Activated CD8-positive, alpha-beta T cell treated with anti-CD3 and anti-CD28 coated beads for 36 hours (primary cell): ENCODE data around the gene GPSM3. TPM values are rescaled to one million over a fixed set of nuclear protein-coding genes. Genes with fewer than 3 reads are reported as not detected.

Source experiments
- ATAC-seq: fragments of 200-7000 bp; cut with Tn5 transposase; one replicate; pipeline ENCODE4 v1.10.0; 2021; ENCODE audit warnings: mild to moderate bottlenecking, moderate library complexity
- CTCF ChIA-PET: fragments of 350-600 bp; sonication (Branson Sonifier 250); formaldehyde crosslinking; loops from one replicate; lab custom pipeline; 2021; ENCODE audit warnings: antibody characterized with exemption; lab: Charles Lee
- POLR2A ChIA-PET: fragments of 350-600 bp; sonication (Branson Sonifier 250); formaldehyde crosslinking; loops from one replicate; lab custom pipeline; 2021; ENCODE audit warnings: antibody characterized with exemption; lab: Charles Lee
- DNase-seq: peaks from one replicate; pipeline ENCODE4 v3.0.0-alpha.2; 2020
- H3K27ac Mint-ChIP-seq: one replicate; pipeline ENCODE4 v1.8.0; 2021; ENCODE audit warnings: mild to moderate bottlenecking, mixed read lengths
- H3K27me3 Mint-ChIP-seq: one replicate; pipeline ENCODE4 v1.8.0; 2021; ENCODE audit warnings: mixed read lengths
- H3K36me3 Mint-ChIP-seq: one replicate; pipeline ENCODE4 v1.8.0; 2021; ENCODE audit warnings: low read depth, mixed read lengths
- H3K4me1 Mint-ChIP-seq: one replicate; pipeline ENCODE4 v1.8.0; 2021; ENCODE audit warnings: low read depth, mixed read lengths
- H3K4me3 Mint-ChIP-seq: one replicate; pipeline ENCODE4 v1.8.0; 2021; ENCODE audit warnings: mild to moderate bottlenecking, moderate library complexity, mixed read lengths
- H3K9me3 Mint-ChIP-seq: one replicate; pipeline ENCODE4 v1.8.0; 2021; ENCODE audit warnings: mixed read lengths
- CTCF ChIP-seq: fragments of 200-600 bp; IDR thresholded peaks from one replicate; pipeline ENCODE4 v1.8.0; 2022; ENCODE audit warnings: antibody characterized with exemption, mild to moderate bottlenecking
- intact Hi-C: fragments of 100-400 bp; cut with micrococcal nuclease; formaldehyde crosslinking; loops from one replicate; pipeline ENCODE4 v1.10.0; 2022
- total RNA-seq, 2 experiments: library from RNA; stranded (reverse); gene quantifications; one replicate each; pipeline ENCODE4 v1.2.3, GENCODE V29; 2021

GPSM3 gene
- total RNA-seq, 2 experiments from 2014 or later = 67.8 to 68.7 TPM

DNA sequence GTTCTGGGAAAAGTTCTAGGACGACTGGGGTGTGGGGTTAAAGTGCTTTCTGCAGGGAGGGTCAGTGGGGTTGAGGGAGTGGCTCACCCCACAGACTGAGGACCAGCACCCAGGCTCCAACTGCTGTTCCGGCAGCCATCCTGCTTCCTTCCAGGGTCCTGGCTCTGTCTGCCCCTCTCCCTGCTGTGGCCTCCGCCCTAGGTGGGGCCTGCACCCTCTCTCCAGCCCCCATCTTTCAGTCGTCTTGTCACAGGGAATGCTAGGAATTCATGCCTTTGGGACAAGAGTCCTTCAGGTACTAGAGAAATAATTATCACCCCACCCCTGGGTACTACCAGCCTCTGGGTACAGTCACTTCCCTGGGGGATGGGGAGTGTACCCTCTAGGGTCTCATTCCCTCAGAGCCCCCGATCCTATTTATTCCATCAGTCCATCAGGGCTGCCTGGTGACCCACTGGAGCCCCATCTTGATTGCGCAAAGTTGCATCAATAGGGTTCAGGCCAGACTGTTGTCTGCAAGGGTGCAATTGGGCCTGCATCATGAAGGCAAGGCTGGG is 8.3 kb downstream of the GPSM3 start, which contains the start of gene AGER:
Gene AGER (minus strand): TSS at position 170 of the 557 bp plus-strand sequence. CDS start 31 bp downstream, at position 139.
- peaks cover 65% of the 10 kb centered on the region for H3K36me3 Mint-ChIP-seq
- H3K27ac Mint-ChIP-seq = peak within 1 kb of the TSS; percentile 73
- peaks cover 68% of the 10 kb centered on the region for H3K4me1 Mint-ChIP-seq
- ATAC-seq = no peak
- DNase-seq = no peak
- ChIA-PET CTCF (no interaction called here), POLR2A (no interaction called here)
- H3K9me3 Mint-ChIP-seq = no peaks in the 10 kb centered on the region
- H3K27me3 Mint-ChIP-seq = no peaks in the 10 kb centered on the region
- no peak within 1 kb of the TSS for H3K4me3 Mint-ChIP-seq
- intact Hi-C loops = no loop called here
- no peak for TF ChIP-seq CTCF

- no peak for ATAC-seq
- no peak for TF ChIP-seq CTCF
- peaks cover 65% of the 10 kb centered on the region for H3K36me3 Mint-ChIP-seq
- no peaks in the 10 kb centered on the region for H3K27me3 Mint-ChIP-seq
- ChIA-PET POLR2A (interaction anchor here (1.2 kb wide), 1 partner anchor 56 kb away, joined by 6 read pairs; the partner anchor contains the start of gene ATF6B), CTCF (no interaction called here)
- intact Hi-C loops = no loop called here
- H3K27ac Mint-ChIP-seq = peak overlapping the region; percentile 73
- no peaks in the 10 kb centered on the region for H3K9me3 Mint-ChIP-seq
- H3K4me1 Mint-ChIP-seq = peaks cover 68% of the 10 kb centered on the region
- H3K4me3 Mint-ChIP-seq = no peak overlapping the region
- DNase-seq = no peak
These were observed 8.9 kb downstream of the GPSM3 start for GRCh38 chr6:32183483-32184083.

GRCh38 chr6:32183030-32183429 is 9.4 kb downstream of the GPSM3 start:
- Mint-ChIP-seq H3K36me3 (peaks cover 59% of the 10 kb centered on the region), H3K27ac (peak overlapping the region; percentile 73)
- POLR2A ChIA-PET = interaction anchor here (0.9 to 1.2 kb wide), 2 partner anchors 8 to 55 kb away, joined by 3 to 6 read pairs; partner anchors contain the start of gene ATF6B

DNA sequence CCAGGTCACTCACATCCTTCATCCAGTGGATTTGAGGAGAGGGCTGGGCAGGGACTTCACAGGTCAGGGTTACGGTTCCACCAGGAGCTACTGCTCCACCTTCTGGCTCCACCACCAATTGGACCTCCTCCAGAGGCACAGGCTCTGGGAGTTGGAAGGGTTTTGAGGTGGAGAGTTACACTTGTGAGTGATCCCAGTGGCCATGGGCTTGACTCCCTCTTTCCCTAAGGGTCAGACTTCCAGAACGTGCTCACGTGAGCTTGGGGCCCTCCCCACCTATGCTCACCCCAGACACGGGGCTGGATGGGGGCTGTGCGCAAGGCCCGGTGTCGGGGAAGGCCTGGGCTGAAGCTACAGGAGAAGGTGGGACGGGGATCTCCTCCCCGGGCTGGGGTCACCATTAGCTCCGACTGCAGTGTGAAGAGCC is 9.9 kb downstream of the GPSM3 start:
- Mint-ChIP-seq H3K9me3 (no peaks in the 10 kb centered on the region), H3K36me3 (peaks cover 57% of the 10 kb centered on the region), H3K4me3 (no peak overlapping the region), H3K27me3 (no peaks in the 10 kb centered on the region), H3K4me1 (peaks cover 59% of the 10 kb centered on the region), H3K27ac (peak overlapping the region; percentile 73)
- no peak for ATAC-seq
- DNase-seq = no peak
- ChIA-PET CTCF (no interaction called here), POLR2A (interaction anchor here (0.9 to 1.2 kb wide), 2 partner anchors 8 to 55 kb away, joined by 3 to 6 read pairs; partner anchors contain the start of gene ATF6B)
- no peak for TF ChIP-seq CTCF
- intact Hi-C loops = no loop called here

More at GRCh38 chr6:32183030-32183429, 9.4 kb downstream of the GPSM3 start:
- intact Hi-C loops = no loop called here
- no peak for TF ChIP-seq CTCF
- ATAC-seq (no peak), DNase-seq (no peak)
- Mint-ChIP-seq H3K4me3 (no peak overlapping the region), H3K9me3 (no peaks in the 10 kb centered on the region), H3K27me3 (no peaks in the 10 kb centered on the region), H3K4me1 (peaks cover 63% of the 10 kb centered on the region)
- CTCF ChIA-PET = no interaction called here

DNA sequence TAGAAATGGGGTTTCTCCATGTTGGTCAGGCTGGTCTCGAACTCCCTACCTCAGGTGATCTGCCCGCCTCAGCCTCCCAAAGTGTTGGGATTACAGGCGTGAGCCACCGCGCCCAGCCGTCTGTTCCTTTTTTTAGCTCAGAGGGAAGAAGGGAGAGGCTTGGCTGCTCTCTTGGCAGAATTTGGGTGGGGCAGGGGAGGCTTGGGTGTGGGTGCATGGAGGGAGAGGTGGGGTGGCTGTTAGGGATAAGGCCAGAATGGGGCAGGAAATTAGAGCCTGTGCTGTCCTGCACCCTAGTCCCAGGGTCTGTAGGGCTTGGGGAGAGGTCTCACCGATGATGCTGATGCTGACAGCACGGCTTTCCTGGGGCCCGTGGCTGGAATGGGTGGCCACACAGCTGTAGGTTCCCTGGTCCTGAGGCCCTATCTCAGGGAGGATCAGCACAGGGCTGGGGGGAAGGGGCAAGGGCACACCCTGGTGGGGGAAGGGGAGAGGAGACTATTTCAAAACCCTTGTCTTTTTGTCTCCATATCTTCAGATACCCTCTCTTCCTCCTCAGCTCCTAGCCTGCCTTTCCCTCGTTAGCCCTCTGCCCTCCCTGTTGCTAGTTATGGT is 10.4 kb downstream of the GPSM3 start:
- DNase-seq (no peak), ATAC-seq (no peak)
- Mint-ChIP-seq H3K9me3 (no peaks in the 10 kb centered on the region), H3K27me3 (no peaks in the 10 kb centered on the region), H3K36me3 (peaks cover 52% of the 10 kb centered on the region), H3K4me3 (no peak overlapping the region), H3K4me1 (peaks cover 58% of the 10 kb centered on the region), H3K27ac (peak overlapping the region; percentile 34)
- TF ChIP-seq CTCF = no peak
- CTCF ChIA-PET = no interaction called here
- POLR2A ChIA-PET = interaction anchor here (0.9 to 6.5 kb wide), 3 partner anchors 8 to 54 kb away, joined by 3 to 72 read pairs (median 6); partner anchors contain the start of genes ATF6B, GPSM3 and PBX2
- intact Hi-C loops = no loop called here
